Spleen (tissue), 7 donors: ENCODE measurements around the gene PPM1H.

Experiments used
- POLR2A ChIP-seq, 3 donors: fragments of 450-650 bp; IDR thresholded peaks; one replicate each; pipeline ENCODE4 v1.5.1; 2017; ENCODE audit warnings: antibody characterized with exemption in 3 of 3, mild to moderate bottlenecking in 1 of 3
- POLR2AphosphoS5 ChIP-seq, 3 donors: sonication (generic); formaldehyde crosslinking; IDR thresholded peaks; one replicate each; pipeline ENCODE4 v1.5.1; 2017; ENCODE audit warnings: antibody characterized with exemption in 3 of 3
- TF ChIP-seq, protein P1 (sequence below), 11 experiments: fragments of 200-600 bp in 7 of 11; fragments of 450-650 bp in 4 of 11; sonication (generic) in 4 of 11; IDR thresholded peaks in 8 of 11; conservative IDR thresholded peaks in 3 of 11; 1 replicate in 7 of 11; 2 replicates in 4 of 11; pipeline versions ENCODE4 v1.4.0 to v1.8.0; 2016 to 2021; ENCODE audit warnings: antibody characterized with exemption in 11 of 11, inconsistent platforms in 4 of 11, mild to moderate bottlenecking in 1 of 11
- donor health status: DM: no; HTN: no; CAD: no; lungs with moderate emphysema.
- donor health status: DM: no; HTN: no; CAD: no.
- donor health status: DM: no; HTN: no; CAD: no.

- TF ChIP-seq POLR2AphosphoS5 (IDR thresholded peaks at IDR 0.05), result no peak
- TF ChIP-seq, protein P1, sequence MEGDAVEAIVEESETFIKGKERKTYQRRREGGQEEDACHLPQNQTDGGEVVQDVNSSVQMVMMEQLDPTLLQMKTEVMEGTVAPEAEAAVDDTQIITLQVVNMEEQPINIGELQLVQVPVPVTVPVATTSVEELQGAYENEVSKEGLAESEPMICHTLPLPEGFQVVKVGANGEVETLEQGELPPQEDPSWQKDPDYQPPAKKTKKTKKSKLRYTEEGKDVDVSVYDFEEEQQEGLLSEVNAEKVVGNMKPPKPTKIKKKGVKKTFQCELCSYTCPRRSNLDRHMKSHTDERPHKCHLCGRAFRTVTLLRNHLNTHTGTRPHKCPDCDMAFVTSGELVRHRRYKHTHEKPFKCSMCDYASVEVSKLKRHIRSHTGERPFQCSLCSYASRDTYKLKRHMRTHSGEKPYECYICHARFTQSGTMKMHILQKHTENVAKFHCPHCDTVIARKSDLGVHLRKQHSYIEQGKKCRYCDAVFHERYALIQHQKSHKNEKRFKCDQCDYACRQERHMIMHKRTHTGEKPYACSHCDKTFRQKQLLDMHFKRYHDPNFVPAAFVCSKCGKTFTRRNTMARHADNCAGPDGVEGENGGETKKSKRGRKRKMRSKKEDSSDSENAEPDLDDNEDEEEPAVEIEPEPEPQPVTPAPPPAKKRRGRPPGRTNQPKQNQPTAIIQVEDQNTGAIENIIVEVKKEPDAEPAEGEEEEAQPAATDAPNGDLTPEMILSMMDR (IDR thresholded peaks at IDR 0.05 in 8 of 11, conservative IDR thresholded peaks at IDR 0.05 in 3 of 11), result no peak
- TF ChIP-seq POLR2A (IDR thresholded peaks at IDR 0.05), result no peak
These were observed 86.5 kb downstream of the PPM1H start for GRCh38 chr12:62848418-62848817.
